ENCODE measurements around the gene RASGRF1. TPM values are rescaled to one million over a fixed set of nuclear protein-coding genes. Genes with fewer than 3 reads are reported as not detected.
A peak's percentile ranks its signal among the peaks of the same experiment; 100 is the strongest.

RASGRF1 gene
- total and polyA plus RNA-seq, 5 donors, result 0.05 to 0.12 TPM; not detected in 3

GRCh38 chr15:78992416-78993256, 97.9 kb downstream of the RASGRF1 start:
- Histone ChIP-seq H3K27me3 (ENCODE audit: control insufficient read depth, insufficient read depth) (no peaks in the 10 kb centered on the region), H3K4me3 (ENCODE audit: low read length) (no peak overlapping the region), H3K4me1 (ENCODE audit: control insufficient read depth, insufficient read depth, low read length) (no peaks in the 10 kb centered on the region), H3K9me3 (ENCODE audit: control insufficient read depth, low read length) (no peaks in the 10 kb centered on the region), H3K27ac (ENCODE audit: low read length) (no peak overlapping the region)
- intact Hi-C loops (cut with DNase I), result no loop called here
- ATAC-seq (peak in 1 of 2 donors; percentile 17), DNase-seq (no peak)
- WGBS, result 67% methylated on average over 17 of the region's 17 CpGs

- Histone ChIP-seq H3K4me3 (ENCODE audit: low read length) (no peak overlapping the region), H3K4me1 (ENCODE audit: control insufficient read depth, insufficient read depth, low read length) (no peaks in the 10 kb centered on the region), H3K27me3 (ENCODE audit: control insufficient read depth, insufficient read depth) (no peaks in the 10 kb centered on the region), H3K27ac (ENCODE audit: low read length) (no peak overlapping the region), H3K9me3 (ENCODE audit: control insufficient read depth, low read length) (no peaks in the 10 kb centered on the region)
- no peak for ATAC-seq
- intact Hi-C loops (cut with DNase I), result no loop called here
- WGBS, result 89% methylated on average over 15 of the region's 15 CpGs
- DNase-seq, result no peak
Observed at GRCh38 chr15:78991879-78992278, 98.7 kb downstream of the RASGRF1 start.

GRCh38 chr15:78991476-78991875, 99.1 kb downstream of the RASGRF1 start:
- no peak overlapping the region for H3K4me3 ChIP-seq (ENCODE audit: low read length)
- no peaks in the 10 kb centered on the region for H3K9me3 ChIP-seq (ENCODE audit: control insufficient read depth, low read length)
- ATAC-seq, result no peak
- 88% methylated on average over 10 of the region's 10 CpGs for WGBS
- no peaks in the 10 kb centered on the region for H3K27me3 ChIP-seq (ENCODE audit: control insufficient read depth, insufficient read depth)
- no peak overlapping the region for H3K27ac ChIP-seq (ENCODE audit: low read length)
- H3K4me1 ChIP-seq (ENCODE audit: control insufficient read depth, insufficient read depth, low read length), result no peaks in the 10 kb centered on the region
- no peak for DNase-seq
- intact Hi-C loops (cut with DNase I), result no loop called here

- no peak for ATAC-seq
- intact Hi-C loops (cut with DNase I), result no loop called here
- Histone ChIP-seq H3K4me3 (ENCODE audit: low read length) (no peak overlapping the region), H3K27ac (ENCODE audit: low read length) (no peak overlapping the region), H3K27me3 (ENCODE audit: control insufficient read depth, insufficient read depth) (no peaks in the 10 kb centered on the region), H3K4me1 (ENCODE audit: control insufficient read depth, insufficient read depth, low read length) (no peaks in the 10 kb centered on the region), H3K9me3 (ENCODE audit: control insufficient read depth, low read length) (no peaks in the 10 kb centered on the region)
- no peak for DNase-seq
- WGBS, result 56% methylated on average over 1 of the region's 1 CpG
Observed at GRCh38 chr15:78990278-78990677, 100.3 kb downstream of the RASGRF1 start.

GRCh38 chr15:78989701-78990240, 100.8 kb downstream of the RASGRF1 start:
- 93% methylated on average over 9 of the region's 9 CpGs for WGBS

GRCh38 chr15:78988361-78988911, 102.1 kb downstream of the RASGRF1 start:
- ATAC-seq, result peak; percentile 69 to 85
- 39% methylated on average over 7 of the region's 7 CpGs for WGBS
- no peak overlapping the region for H3K27ac ChIP-seq (ENCODE audit: low read length)
- H3K4me3 ChIP-seq (ENCODE audit: low read length), result no peak overlapping the region
- intact Hi-C loops (cut with DNase I), result no loop called here
- no peaks in the 10 kb centered on the region for H3K9me3 ChIP-seq (ENCODE audit: control insufficient read depth, low read length)
- peak; percentile 66 to 83 (median 78) for DNase-seq
- no peaks in the 10 kb centered on the region for H3K27me3 ChIP-seq (ENCODE audit: control insufficient read depth, insufficient read depth)
- H3K4me1 ChIP-seq (ENCODE audit: control insufficient read depth, insufficient read depth, low read length), result no peaks in the 10 kb centered on the region

More at GRCh38 chr15:78989701-78990240, 100.8 kb downstream of the RASGRF1 start:
- ATAC-seq (no peak), DNase-seq (no peak)
- Histone ChIP-seq H3K27ac (ENCODE audit: low read length) (no peak overlapping the region), H3K9me3 (ENCODE audit: control insufficient read depth, low read length) (no peaks in the 10 kb centered on the region), H3K4me1 (ENCODE audit: control insufficient read depth, insufficient read depth, low read length) (no peaks in the 10 kb centered on the region), H3K27me3 (ENCODE audit: control insufficient read depth, insufficient read depth) (no peaks in the 10 kb centered on the region), H3K4me3 (ENCODE audit: low read length) (no peak overlapping the region)
- intact Hi-C loops (cut with DNase I), result no loop called here

GRCh38 chr15:78987556-78988360, 102.8 kb downstream of the RASGRF1 start:
- Histone ChIP-seq H3K4me3 (ENCODE audit: low read length) (no peak overlapping the region), H3K4me1 (ENCODE audit: control insufficient read depth, insufficient read depth, low read length) (no peaks in the 10 kb centered on the region), H3K27me3 (ENCODE audit: control insufficient read depth, insufficient read depth) (no peaks in the 10 kb centered on the region), H3K27ac (ENCODE audit: low read length) (no peak overlapping the region), H3K9me3 (ENCODE audit: control insufficient read depth, low read length) (no peaks in the 10 kb centered on the region)
- ATAC-seq (no peak), DNase-seq (no peak)
- 75% methylated on average over 10 of the region's 10 CpGs for WGBS
- intact Hi-C loops (cut with DNase I), result no loop called here

- no peak overlapping the region for H3K27ac ChIP-seq (ENCODE audit: low read length)
- WGBS, result 83% methylated on average over 6 of the region's 6 CpGs
- no peak overlapping the region for H3K4me3 ChIP-seq (ENCODE audit: low read length)
- ATAC-seq (no peak), DNase-seq (no peak)
- no peaks in the 10 kb centered on the region for H3K27me3 ChIP-seq (ENCODE audit: control insufficient read depth, insufficient read depth)
- H3K4me1 ChIP-seq (ENCODE audit: control insufficient read depth, insufficient read depth, low read length), result no peaks in the 10 kb centered on the region
- no peaks in the 10 kb centered on the region for H3K9me3 ChIP-seq (ENCODE audit: control insufficient read depth, low read length)
- intact Hi-C loops (cut with DNase I), result no loop called here
Observed at GRCh38 chr15:78985859-78986475, 104.6 kb downstream of the RASGRF1 start.

GRCh38 chr15:78984041-78984440, 106.5 kb downstream of the RASGRF1 start:
- DNase-seq (no peak), ATAC-seq (no peak)
- no peaks in the 10 kb centered on the region for H3K4me1 ChIP-seq (ENCODE audit: control insufficient read depth, insufficient read depth, low read length)
- WGBS, result 92% methylated on average over 1 of the region's 1 CpG
- intact Hi-C loops (cut with DNase I), result no loop called here
- H3K9me3 ChIP-seq (ENCODE audit: control insufficient read depth, low read length), result no peaks in the 10 kb centered on the region
- H3K27ac ChIP-seq (ENCODE audit: low read length), result no peak overlapping the region
- H3K4me3 ChIP-seq (ENCODE audit: low read length), result no peak overlapping the region
- no peaks in the 10 kb centered on the region for H3K27me3 ChIP-seq (ENCODE audit: control insufficient read depth, insufficient read depth)

GRCh38 chr15:78983146-78983918, 107.2 kb downstream of the RASGRF1 start:
- no peaks in the 10 kb centered on the region for H3K4me1 ChIP-seq (ENCODE audit: control insufficient read depth, insufficient read depth, low read length)
- intact Hi-C loops (cut with DNase I), result no loop called here
- H3K4me3 ChIP-seq (ENCODE audit: low read length), result no peak overlapping the region
- no peak overlapping the region for H3K27ac ChIP-seq (ENCODE audit: low read length)
- H3K27me3 ChIP-seq (ENCODE audit: control insufficient read depth, insufficient read depth), result no peaks in the 10 kb centered on the region
- H3K9me3 ChIP-seq (ENCODE audit: control insufficient read depth, low read length), result no peaks in the 10 kb centered on the region
- no peak for DNase-seq
- ATAC-seq, result no peak
- WGBS, result 62% methylated on average over 5 of the region's 5 CpGs

Measured in right cardiac atrium (tissue), 5 donors.